SU-DHL-6 (cell line): ENCODE results near the gene DNAH12.

Experiments used
- CTCF ChIP-seq: fragments of 200-600 bp; sonication (generic); IDR thresholded peaks from one replicate; pipeline ENCODE4 v1.5.1; 2017; ENCODE audit warnings: antibody characterized with exemption, mild to moderate bottlenecking, low read length, moderate library complexity; ENCODE audit not compliant: insufficient read depth, poor library complexity, severe bottlenecking
- EZH2phosphoT487 ChIP-seq: fragments of 200-600 bp; sonication (generic), shearing (Covaris generic); conservative IDR thresholded peaks from 2 replicates; pipeline ENCODE4 v1.6.1; 2018; ENCODE audit warnings: mild to moderate bottlenecking, antibody characterized with exemption, low read length, moderate library complexity, mixed read lengths

GRCh38 chr3:57382933-57383332 is 161.2 kb downstream of the DNAH12 start:
- TF ChIP-seq CTCF: no peak
- no peak for TF ChIP-seq EZH2phosphoT487
